PC-3 (cell line): ENCODE measurements around the gene SCN9A.

ENCODE experiments used
- EZH2 ChIP-seq: fragments of 300-600 bp; sonication (generic); IDR thresholded peaks from one replicate; pipeline ENCODE4 v1.6.1; 2017; ENCODE audit warnings: antibody characterized with exemption, mild to moderate bottlenecking, low read length; ENCODE audit not compliant: unreplicated experiment
- EZH2phosphoT487 ChIP-seq: fragments of 300-600 bp; sonication (generic); IDR thresholded peaks from 2 replicates; pipeline ENCODE4 v1.6.1; 2018; ENCODE audit warnings: mild to moderate bottlenecking, antibody characterized with exemption, low read length, borderline replicate concordance
- TF ChIP-seq, protein P1 (sequence below): fragments of 300-600 bp; sonication (generic); conservative IDR thresholded peaks from 2 replicates; pipeline ENCODE4 v1.5.1; 2017; ENCODE audit warnings: antibody characterized with exemption, low read depth, mild to moderate bottlenecking, low read length

DNA sequence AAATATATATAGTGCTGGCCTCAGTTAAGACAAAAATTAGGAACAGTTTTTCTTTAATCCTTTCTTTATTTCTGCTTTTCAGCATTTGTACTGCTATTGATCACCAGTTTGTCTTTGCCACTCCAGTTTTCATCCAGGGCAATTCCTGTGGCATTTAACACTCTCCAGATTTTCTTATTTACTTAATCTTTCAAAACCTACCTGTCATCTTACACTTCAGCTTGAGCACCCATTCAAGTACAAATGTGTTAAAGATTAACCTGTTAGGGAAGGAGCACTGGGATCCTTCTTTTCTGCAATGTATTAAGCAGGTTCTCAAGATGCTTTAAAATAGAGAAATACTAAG lies 146.1 kb downstream of the SCN9A start:
- TF ChIP-seq, protein P1, sequence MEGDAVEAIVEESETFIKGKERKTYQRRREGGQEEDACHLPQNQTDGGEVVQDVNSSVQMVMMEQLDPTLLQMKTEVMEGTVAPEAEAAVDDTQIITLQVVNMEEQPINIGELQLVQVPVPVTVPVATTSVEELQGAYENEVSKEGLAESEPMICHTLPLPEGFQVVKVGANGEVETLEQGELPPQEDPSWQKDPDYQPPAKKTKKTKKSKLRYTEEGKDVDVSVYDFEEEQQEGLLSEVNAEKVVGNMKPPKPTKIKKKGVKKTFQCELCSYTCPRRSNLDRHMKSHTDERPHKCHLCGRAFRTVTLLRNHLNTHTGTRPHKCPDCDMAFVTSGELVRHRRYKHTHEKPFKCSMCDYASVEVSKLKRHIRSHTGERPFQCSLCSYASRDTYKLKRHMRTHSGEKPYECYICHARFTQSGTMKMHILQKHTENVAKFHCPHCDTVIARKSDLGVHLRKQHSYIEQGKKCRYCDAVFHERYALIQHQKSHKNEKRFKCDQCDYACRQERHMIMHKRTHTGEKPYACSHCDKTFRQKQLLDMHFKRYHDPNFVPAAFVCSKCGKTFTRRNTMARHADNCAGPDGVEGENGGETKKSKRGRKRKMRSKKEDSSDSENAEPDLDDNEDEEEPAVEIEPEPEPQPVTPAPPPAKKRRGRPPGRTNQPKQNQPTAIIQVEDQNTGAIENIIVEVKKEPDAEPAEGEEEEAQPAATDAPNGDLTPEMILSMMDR = no peak
- TF ChIP-seq EZH2 (no peak), EZH2phosphoT487 (no peak)
